HL-60 (cell line): ENCODE measurements around the gene FIGNL2.

Experiments
- DNase-seq, 2 experiments: peaks; one replicate each; pipeline ENCODE4 v3.0.0-alpha.2; 2010 to 2020; ENCODE audit warnings: low read depth in 1 of 2, low spot score in 1 of 2
- H3K27ac ChIP-seq: fragments of 250-450 bp; sonication (Bioruptor Pico); replicated peaks from 2 replicates; pipeline ENCODE4 v1.5.1; 2020; ENCODE audit warnings: mild to moderate bottlenecking, moderate library complexity
- H3K27me3 ChIP-seq: fragments of 250-450 bp; sonication (Bioruptor Pico); 2 replicates; pipeline ENCODE4 v1.5.1; 2021; ENCODE audit warnings: mild to moderate bottlenecking, moderate library complexity; ENCODE audit not compliant: insufficient read depth, poor library complexity, severe bottlenecking
- H3K4me3 ChIP-seq: replicated peaks from 2 replicates; pipeline ENCODE4 v1.5.1; 2011; ENCODE audit warnings: mild to moderate bottlenecking, control low read depth, low read length; ENCODE audit not compliant: insufficient read depth
- CTCF ChIP-seq: IDR thresholded peaks from one replicate; pipeline ENCODE4 v1.5.1; 2011; ENCODE audit warnings: low read length, control low read depth, inconsistent platforms; ENCODE audit not compliant: insufficient read depth
- GABPA ChIP-seq: IDR thresholded peaks from 2 replicates; pipeline ENCODE4 v1.6.1; 2012; ENCODE audit warnings: low read depth
- POLR2AphosphoS5 ChIP-seq: IDR thresholded peaks from 2 replicates; pipeline ENCODE4 v1.6.1; 2012; ENCODE audit warnings: low read depth
- REST ChIP-seq: IDR thresholded peaks from 2 replicates; pipeline ENCODE4 v1.6.1; 2012; ENCODE audit warnings: low read depth; ENCODE audit not compliant: insufficient replicate concordance
- SPI1 ChIP-seq: IDR thresholded peaks from 2 replicates; pipeline ENCODE4 v1.6.1; 2012; ENCODE audit warnings: low read depth, mild to moderate bottlenecking, borderline replicate concordance

Gene FIGNL2

GRCh38 chr12:51851413-51852124, 3.1 kb upstream of the FIGNL2 start:
- H3K27me3 ChIP-seq: peaks cover 21% of the 10 kb centered on the region
- peak in 1 of 2 experiments; percentile 29 for DNase-seq
- no peak overlapping the region for H3K4me3 ChIP-seq
- TF ChIP-seq POLR2AphosphoS5: no peak
- no peak for TF ChIP-seq GABPA
- TF ChIP-seq REST: no peak
- TF ChIP-seq SPI1: no peak
- TF ChIP-seq CTCF: no peak
- H3K27ac ChIP-seq: no peak overlapping the region

- Histone ChIP-seq H3K27ac (no peak overlapping the region), H3K27me3 (peaks cover 28% of the 10 kb centered on the region), H3K4me3 (no peak overlapping the region)
- no peak for DNase-seq
- no peak for TF ChIP-seq CTCF
- no peak for TF ChIP-seq REST
- TF ChIP-seq SPI1: no peak
- no peak for TF ChIP-seq GABPA
- TF ChIP-seq POLR2AphosphoS5: no peak
Measured at GRCh38 chr12:51850965-51851299, 2.4 kb upstream of the FIGNL2 start.

GRCh38 chr12:51850081-51850964, 1.8 kb upstream of the FIGNL2 start:
- no peak for DNase-seq
- Histone ChIP-seq H3K27ac (no peak overlapping the region), H3K4me3 (no peak overlapping the region), H3K27me3 (peaks cover 32% of the 10 kb centered on the region)
- TF ChIP-seq POLR2AphosphoS5: no peak
- no peak for TF ChIP-seq GABPA
- no peak for TF ChIP-seq CTCF
- TF ChIP-seq SPI1: no peak
- TF ChIP-seq REST: no peak
